HCT116 (cell line): ENCODE results near the gene CES3.

Experiments used
- CEBPB ChIP-seq: IDR thresholded peaks from 2 replicates; pipeline ENCODE4 v1.6.1; 2012; ENCODE audit warnings: low read depth
- EZH2phosphoT487 ChIP-seq: fragments of 200-600 bp; IDR thresholded peaks from 2 replicates; pipeline ENCODE4 v1.6.1; 2018; ENCODE audit warnings: antibody characterized with exemption, borderline replicate concordance
- POLR2A ChIP-seq: IDR thresholded peaks from 2 replicates; pipeline ENCODE4 v1.7.0; 2011; ENCODE audit warnings: borderline replicate concordance; ENCODE audit not compliant: insufficient read depth, insufficient read length; ENCODE audit errors: extremely low read depth
- POLR2AphosphoS5 ChIP-seq: IDR thresholded peaks from 2 replicates; pipeline ENCODE4 v1.6.1; 2011; ENCODE audit warnings: mild to moderate bottlenecking, low read depth, low read length, moderate library complexity
- RAD21 ChIP-seq: IDR thresholded peaks from 2 replicates; pipeline ENCODE4 v1.6.1; 2012; ENCODE audit warnings: low read depth, mild to moderate bottlenecking
- SIN3A ChIP-seq: IDR thresholded peaks from 2 replicates; pipeline ENCODE4 v1.6.1; 2012; ENCODE audit warnings: low read depth
- ZNF274 ChIP-seq: fragments of 200-500 bp; sonication (Bioruptor generic); IDR thresholded peaks from 2 replicates; pipeline ENCODE4 v1.6.1; 2014; ENCODE audit warnings: mild to moderate bottlenecking, low read depth, low read length, inconsistent platforms
- TF ChIP-seq, protein P1 (sequence below), 3 experiments: fragments of 200-600 bp in 1 of 3; sonication (generic) in 1 of 3; IDR thresholded peaks in 2 of 3; conservative IDR thresholded peaks in 1 of 3; 2 replicates each; pipeline ENCODE4 v1.5.1; 2012 to 2017; ENCODE audit warnings: low read depth in 2 of 3, low read length in 2 of 3, antibody characterized with exemption in 1 of 3, borderline replicate concordance in 1 of 3, control low read depth in 1 of 3, mild to moderate bottlenecking in 1 of 3, mixed read lengths in 1 of 3, mixed run types in 1 of 3, moderate library complexity in 1 of 3; ENCODE audit not compliant: insufficient read depth in 1 of 3

DNA sequence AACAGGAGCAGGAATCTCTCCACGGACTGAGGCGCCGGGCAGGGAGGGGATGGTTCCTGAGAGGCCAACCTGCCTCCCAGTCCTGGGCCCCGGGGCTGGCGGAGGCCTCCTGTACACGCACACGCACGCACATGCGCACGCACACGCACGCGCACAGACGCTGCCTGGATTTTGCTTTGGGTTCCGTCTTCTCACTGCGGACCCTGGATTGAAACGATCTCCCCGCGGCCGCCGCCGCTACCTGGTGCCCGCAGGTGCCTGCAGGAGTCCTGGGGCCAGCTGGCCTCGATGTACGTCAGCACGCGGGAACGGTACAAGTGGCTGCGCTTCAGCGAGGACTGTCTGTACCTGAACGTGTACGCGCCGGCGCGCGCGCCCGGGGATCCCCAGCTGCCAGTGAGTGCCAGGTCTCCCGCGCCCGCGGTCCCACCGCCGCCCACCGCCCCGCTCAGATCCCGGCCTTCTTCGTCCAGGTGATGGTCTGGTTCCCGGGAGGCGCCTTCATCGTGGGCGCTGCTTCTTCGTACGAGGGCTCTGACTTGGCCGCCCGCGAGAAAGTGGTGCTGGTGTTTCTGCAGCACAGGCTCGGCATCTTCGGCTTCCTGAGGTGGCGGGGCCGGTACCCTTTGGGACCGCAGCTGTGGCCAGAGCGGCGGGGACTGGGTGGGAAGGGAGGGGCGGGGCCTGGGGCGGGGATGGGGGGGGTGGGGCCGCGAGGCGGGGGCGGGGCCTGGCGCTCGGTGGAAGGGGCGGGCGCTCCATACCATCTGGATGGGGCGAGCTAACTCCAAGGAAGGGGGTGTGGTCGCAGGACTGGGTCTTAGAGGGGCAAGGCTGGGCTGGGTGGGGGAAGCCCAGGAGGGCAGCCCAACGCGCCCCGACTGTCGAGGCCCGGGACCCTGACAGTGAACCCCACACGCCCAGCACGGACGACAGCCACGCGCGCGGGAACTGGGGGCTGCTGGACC is 39.6 kb downstream of the CES3 start:
- TF ChIP-seq, protein P1, sequence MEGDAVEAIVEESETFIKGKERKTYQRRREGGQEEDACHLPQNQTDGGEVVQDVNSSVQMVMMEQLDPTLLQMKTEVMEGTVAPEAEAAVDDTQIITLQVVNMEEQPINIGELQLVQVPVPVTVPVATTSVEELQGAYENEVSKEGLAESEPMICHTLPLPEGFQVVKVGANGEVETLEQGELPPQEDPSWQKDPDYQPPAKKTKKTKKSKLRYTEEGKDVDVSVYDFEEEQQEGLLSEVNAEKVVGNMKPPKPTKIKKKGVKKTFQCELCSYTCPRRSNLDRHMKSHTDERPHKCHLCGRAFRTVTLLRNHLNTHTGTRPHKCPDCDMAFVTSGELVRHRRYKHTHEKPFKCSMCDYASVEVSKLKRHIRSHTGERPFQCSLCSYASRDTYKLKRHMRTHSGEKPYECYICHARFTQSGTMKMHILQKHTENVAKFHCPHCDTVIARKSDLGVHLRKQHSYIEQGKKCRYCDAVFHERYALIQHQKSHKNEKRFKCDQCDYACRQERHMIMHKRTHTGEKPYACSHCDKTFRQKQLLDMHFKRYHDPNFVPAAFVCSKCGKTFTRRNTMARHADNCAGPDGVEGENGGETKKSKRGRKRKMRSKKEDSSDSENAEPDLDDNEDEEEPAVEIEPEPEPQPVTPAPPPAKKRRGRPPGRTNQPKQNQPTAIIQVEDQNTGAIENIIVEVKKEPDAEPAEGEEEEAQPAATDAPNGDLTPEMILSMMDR (IDR thresholded peaks at IDR 0.05 in 2 of 3, conservative IDR thresholded peaks at IDR 0.05 in 1 of 3; ENCODE audit: borderline replicate concordance in 1 of 3, insufficient read depth in 1 of 3, low read depth in 2 of 3, low read length in 2 of 3), result no peak
- TF ChIP-seq EZH2phosphoT487, result no peak
- no peak for TF ChIP-seq POLR2A
- TF ChIP-seq SIN3A, result no peak
- TF ChIP-seq CEBPB, result no peak
- TF ChIP-seq RAD21, result no peak
- TF ChIP-seq POLR2AphosphoS5, result no peak
- no peak for TF ChIP-seq ZNF274
